BJ (cell line): ENCODE data around the gene LAMA3. TPM values are rescaled to one million over a fixed set of nuclear protein-coding genes. Genes with fewer than 3 reads are reported as not detected.

Experiments used
- CTCF ChIA-PET: fragments of 350-600 bp; formaldehyde crosslinking; extraction: SDS; loops from one replicate; lab custom pipeline; 2021; ENCODE audit warnings: antibody characterized with exemption, inconsistent platforms; lab: Yijun Ruan, JAX
- POLR2A ChIA-PET: fragments of 300-600 bp; sonication (Branson Sonifier 250); formaldehyde crosslinking; extraction: SDS; loops from one replicate; lab custom pipeline; 2021; ENCODE audit warnings: antibody characterized with exemption; lab: Charles Lee
- DNase-seq: peaks from one replicate; pipeline ENCODE4 v3.0.0-alpha.2; 2011; ENCODE audit warnings: low read depth
- H3K27me3 ChIP-seq: 2 replicates; pipeline ENCODE4 v1.6.0; 2011; ENCODE audit warnings: low read length; ENCODE audit not compliant: control insufficient read depth, insufficient read depth
- H3K36me3 ChIP-seq: 2 replicates; pipeline ENCODE4 v1.5.1; 2011; ENCODE audit warnings: low read length; ENCODE audit not compliant: control insufficient read depth, insufficient read depth
- H3K4me3 ChIP-seq: 2 replicates; pipeline ENCODE4 v1.5.1; 2011; ENCODE audit warnings: low read depth, mild to moderate bottlenecking, control low read depth, low read length
- polyA plus RNA-seq: library from polyadenylated mRNA; depleted of rRNA; stranded (reverse); fragments of >200 nt; gene quantifications from 2 replicates; pipeline ENCODE4 v1.2.3, GENCODE V29; 2011
- TF ChIP-seq, protein P1 (sequence below): IDR thresholded peaks from 2 replicates; pipeline ENCODE4 v1.5.1; 2011; ENCODE audit warnings: low read depth, mild to moderate bottlenecking, control low read depth, inconsistent platforms, low read length, moderate library complexity; ENCODE audit not compliant: insufficient read depth

LAMA3 gene
- polyA plus RNA-seq, 1 experiment, result 5.6 TPM

GRCh38 chr18:23643815-23644490 lies 45.3 kb upstream of the LAMA3 start:
- DNase-seq, result no peak
- ChIA-PET POLR2A (no interaction called here), CTCF (interaction anchor here (0.9 to 1.0 kb wide), 2 partner anchors 128 to 511 kb away, joined by 3 read pairs; no protein-coding TSS in a partner anchor)
- TF ChIP-seq, protein P1, sequence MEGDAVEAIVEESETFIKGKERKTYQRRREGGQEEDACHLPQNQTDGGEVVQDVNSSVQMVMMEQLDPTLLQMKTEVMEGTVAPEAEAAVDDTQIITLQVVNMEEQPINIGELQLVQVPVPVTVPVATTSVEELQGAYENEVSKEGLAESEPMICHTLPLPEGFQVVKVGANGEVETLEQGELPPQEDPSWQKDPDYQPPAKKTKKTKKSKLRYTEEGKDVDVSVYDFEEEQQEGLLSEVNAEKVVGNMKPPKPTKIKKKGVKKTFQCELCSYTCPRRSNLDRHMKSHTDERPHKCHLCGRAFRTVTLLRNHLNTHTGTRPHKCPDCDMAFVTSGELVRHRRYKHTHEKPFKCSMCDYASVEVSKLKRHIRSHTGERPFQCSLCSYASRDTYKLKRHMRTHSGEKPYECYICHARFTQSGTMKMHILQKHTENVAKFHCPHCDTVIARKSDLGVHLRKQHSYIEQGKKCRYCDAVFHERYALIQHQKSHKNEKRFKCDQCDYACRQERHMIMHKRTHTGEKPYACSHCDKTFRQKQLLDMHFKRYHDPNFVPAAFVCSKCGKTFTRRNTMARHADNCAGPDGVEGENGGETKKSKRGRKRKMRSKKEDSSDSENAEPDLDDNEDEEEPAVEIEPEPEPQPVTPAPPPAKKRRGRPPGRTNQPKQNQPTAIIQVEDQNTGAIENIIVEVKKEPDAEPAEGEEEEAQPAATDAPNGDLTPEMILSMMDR, result no peak
- Histone ChIP-seq H3K4me3 (no peak overlapping the region), H3K36me3 (no peaks in the 10 kb centered on the region), H3K27me3 (no peaks in the 10 kb centered on the region)

GRCh38 chr18:23645568-23646175 lies 43.6 kb upstream of the LAMA3 start:
- no peak for DNase-seq

GRCh38 chr18:23646282-23646681 lies 43.0 kb upstream of the LAMA3 start:
- no peak for DNase-seq
- no peak overlapping the region for H3K4me3 ChIP-seq
- ChIA-PET POLR2A (no interaction called here), CTCF (no interaction called here)
- TF ChIP-seq, protein P1, result no peak
- no peaks in the 10 kb centered on the region for H3K36me3 ChIP-seq
- H3K27me3 ChIP-seq, result no peaks in the 10 kb centered on the region

More at GRCh38 chr18:23645568-23646175, 43.6 kb upstream of the LAMA3 start:
- no peak overlapping the region for H3K4me3 ChIP-seq
- no peaks in the 10 kb centered on the region for H3K36me3 ChIP-seq
- TF ChIP-seq, protein P1, result no peak
- ChIA-PET CTCF (interaction anchor here (0.8 to 0.9 kb wide), 2 partner anchors 10 to 17 kb away, joined by 3 read pairs; no protein-coding TSS in a partner anchor), POLR2A (no interaction called here)
- H3K27me3 ChIP-seq, result no peaks in the 10 kb centered on the region

DNA sequence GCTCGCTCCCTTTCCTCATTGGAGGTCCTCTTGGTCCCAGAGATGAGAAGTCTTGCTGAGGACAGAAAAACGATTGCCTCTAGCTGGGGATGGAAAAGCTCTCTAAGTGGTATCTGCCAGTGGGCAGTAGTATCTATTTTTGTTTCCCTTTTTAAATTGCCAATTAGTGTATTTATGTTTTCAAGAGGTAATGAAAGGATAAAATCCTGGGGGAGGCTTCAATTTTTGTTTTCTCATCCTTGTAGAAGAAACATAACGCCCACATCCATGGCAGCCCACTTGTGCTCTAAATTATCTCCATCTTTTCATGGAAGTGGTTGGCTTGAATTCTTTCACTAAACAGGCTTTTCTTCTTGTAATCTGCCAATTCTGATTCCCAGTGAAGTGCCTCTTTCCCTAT lies 40.8 kb upstream of the LAMA3 start:
- no peak for DNase-seq
- POLR2A ChIA-PET, result no interaction called here
- Histone ChIP-seq H3K36me3 (no peaks in the 10 kb centered on the region), H3K27me3 (no peaks in the 10 kb centered on the region), H3K4me3 (no peak overlapping the region)
- CTCF ChIA-PET, result no interaction called here
- TF ChIP-seq, protein P1, result no peak

DNA sequence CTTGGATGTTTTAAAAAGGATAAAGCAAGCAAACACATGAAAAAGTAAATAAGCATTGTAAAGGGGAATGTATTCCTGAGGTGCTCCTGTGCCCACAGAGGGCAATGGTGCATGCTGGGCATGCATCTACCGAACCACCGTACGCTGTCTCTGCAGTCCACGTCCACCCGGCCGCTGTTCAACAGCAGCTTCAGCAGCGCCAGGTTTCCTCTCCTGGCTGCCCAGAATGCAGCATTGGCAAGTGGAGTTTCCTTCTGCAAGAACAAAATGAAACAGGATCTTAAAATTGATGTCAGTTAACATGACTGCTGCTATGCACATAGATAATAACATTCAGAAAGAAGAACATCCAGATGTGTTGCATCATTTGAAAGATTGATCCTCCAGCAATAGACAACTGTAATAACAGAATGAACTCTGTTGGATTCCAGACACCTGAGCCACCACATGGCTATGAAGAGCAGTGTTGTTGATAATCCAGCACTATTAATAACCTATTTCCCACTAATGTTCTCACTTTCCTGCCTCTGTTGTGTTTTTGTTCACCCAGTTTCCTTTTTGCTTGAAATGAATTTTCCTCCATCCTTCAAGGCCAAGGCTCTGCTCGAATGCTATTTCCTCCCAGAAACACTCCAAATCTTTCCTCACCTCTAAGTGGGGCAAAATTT lies 40.2 kb upstream of the LAMA3 start:
- no peak for DNase-seq

More for the DNA sequence above, 40.2 kb upstream of the LAMA3 start:
- ChIA-PET CTCF (no interaction called here), POLR2A (no interaction called here)
- Histone ChIP-seq H3K27me3 (no peaks in the 10 kb centered on the region), H3K4me3 (no peak overlapping the region), H3K36me3 (no peaks in the 10 kb centered on the region)
- TF ChIP-seq, protein P1, result no peak
